Activated naive CD8-positive, alpha-beta T cell treated with anti-CD3 and anti-CD28 coated beads, Interleukin-2, amount 10 ng/mL, durations not matched to agents 7 days and 5 days (primary cell): ENCODE results near the gene AQP7. TPM values are rescaled to one million over a fixed set of nuclear protein-coding genes. Genes with fewer than 3 reads are reported as not detected.
"Not testable (repeated sequence)": the region's sequence is repeated elsewhere in the genome, so short reads cannot be mapped to it uniquely, and the experiment has no call there.

Experiments used
- ATAC-seq: fragments of 150-1000 bp; cut with Tn5 transposase; one replicate; pipeline ENCODE4 v1.10.0; 2021; ENCODE audit warnings: low read depth, moderate library complexity
- POLR2A ChIA-PET: fragments of 350-600 bp; sonication (Branson Sonifier 250); formaldehyde crosslinking; loops from one replicate; lab custom pipeline; 2021; ENCODE audit warnings: antibody characterized with exemption; lab: Charles Lee
- DNase-seq: peaks from one replicate; pipeline ENCODE4 v3.0.0; 2021
- H3K27ac Mint-ChIP-seq: one replicate; pipeline ENCODE4 v1.8.0; 2022; ENCODE audit warnings: mild to moderate bottlenecking, mixed read lengths
- H3K27me3 Mint-ChIP-seq: one replicate; pipeline ENCODE4 v1.8.0; 2022; ENCODE audit warnings: mild to moderate bottlenecking, moderate library complexity, mixed read lengths
- H3K36me3 Mint-ChIP-seq: one replicate; pipeline ENCODE4 v1.8.0; 2021; ENCODE audit warnings: mild to moderate bottlenecking, mixed read lengths
- H3K4me1 Mint-ChIP-seq: one replicate; pipeline ENCODE4 v1.8.0; 2021; ENCODE audit warnings: mixed read lengths
- H3K4me3 Mint-ChIP-seq: one replicate; pipeline ENCODE4 v1.8.0; 2022; ENCODE audit warnings: mild to moderate bottlenecking, moderate library complexity, mixed read lengths
- H3K9me3 Mint-ChIP-seq: one replicate; pipeline ENCODE4 v1.8.0; 2021; ENCODE audit warnings: mixed read lengths
- total RNA-seq, 2 experiments: library from RNA; stranded (reverse); gene quantifications; one replicate each; pipeline ENCODE4 v1.2.3, GENCODE V29; 2021

Gene AQP7
- total RNA-seq, 2 experiments from 2014 or later, result not detected

GRCh38 chr9:33425128-33425533, 22.8 kb upstream of the AQP7 start:
- no peak overlapping the region for H3K4me3 Mint-ChIP-seq
- no peaks in the 10 kb centered on the region for H3K36me3 Mint-ChIP-seq
- ATAC-seq (no peak), DNase-seq (no peak)
- POLR2A ChIA-PET, result no interaction called here
- H3K27me3 Mint-ChIP-seq, result peaks cover 2% of the 10 kb centered on the region
- no peaks in the 10 kb centered on the region for H3K9me3 Mint-ChIP-seq
- no peak overlapping the region for H3K27ac Mint-ChIP-seq
- no peaks in the 10 kb centered on the region for H3K4me1 Mint-ChIP-seq

DNA sequence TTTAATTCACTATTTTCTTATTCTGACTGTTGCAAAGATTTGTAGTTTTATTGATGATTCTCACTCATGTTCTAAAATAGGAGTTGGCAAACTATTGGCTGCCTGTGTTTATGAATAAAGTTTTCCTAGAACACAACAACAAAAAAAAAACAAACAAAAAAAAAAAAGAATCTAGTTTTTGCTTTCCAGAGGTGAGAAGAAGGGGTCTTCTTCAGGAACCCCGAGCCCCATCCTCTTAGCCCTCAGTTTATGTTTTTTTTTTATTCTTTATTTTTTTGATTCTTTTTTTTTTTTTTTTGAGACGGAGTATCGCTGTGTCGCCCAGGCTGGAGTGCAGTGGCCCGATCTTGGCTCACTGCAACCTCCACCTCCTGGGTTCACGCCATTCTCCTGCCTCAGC, 22.1 kb upstream of the AQP7 start:
- ATAC-seq, H3K9me3 Mint-ChIP-seq, H3K36me3 Mint-ChIP-seq, H3K27ac Mint-ChIP-seq, H3K4me3 Mint-ChIP-seq, POLR2A ChIA-PET, H3K4me1 Mint-ChIP-seq, H3K27me3 Mint-ChIP-seq, DNase-seq: not testable (repeated sequence)

DNA sequence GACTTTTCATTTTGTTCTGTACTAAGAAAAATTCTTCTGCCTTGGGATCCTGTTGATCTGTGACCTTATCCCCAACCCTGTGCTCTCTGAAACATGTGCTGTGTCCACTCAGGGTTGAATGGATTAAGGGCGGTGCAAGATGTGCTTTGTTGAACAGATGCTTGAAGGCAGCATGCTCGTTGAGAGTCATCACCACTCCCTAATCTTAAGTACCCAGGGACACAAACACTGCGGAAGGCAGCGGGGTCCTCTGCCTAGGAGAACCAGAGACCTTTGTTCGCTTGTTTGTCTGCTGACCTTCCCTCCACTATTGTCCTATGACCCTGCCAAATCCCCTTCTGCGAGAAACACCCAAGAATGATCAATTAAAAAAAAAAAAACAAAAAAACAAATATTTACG, 21.7 kb upstream of the AQP7 start:
- not testable (repeated sequence) for H3K4me1 Mint-ChIP-seq, ATAC-seq

DNA sequence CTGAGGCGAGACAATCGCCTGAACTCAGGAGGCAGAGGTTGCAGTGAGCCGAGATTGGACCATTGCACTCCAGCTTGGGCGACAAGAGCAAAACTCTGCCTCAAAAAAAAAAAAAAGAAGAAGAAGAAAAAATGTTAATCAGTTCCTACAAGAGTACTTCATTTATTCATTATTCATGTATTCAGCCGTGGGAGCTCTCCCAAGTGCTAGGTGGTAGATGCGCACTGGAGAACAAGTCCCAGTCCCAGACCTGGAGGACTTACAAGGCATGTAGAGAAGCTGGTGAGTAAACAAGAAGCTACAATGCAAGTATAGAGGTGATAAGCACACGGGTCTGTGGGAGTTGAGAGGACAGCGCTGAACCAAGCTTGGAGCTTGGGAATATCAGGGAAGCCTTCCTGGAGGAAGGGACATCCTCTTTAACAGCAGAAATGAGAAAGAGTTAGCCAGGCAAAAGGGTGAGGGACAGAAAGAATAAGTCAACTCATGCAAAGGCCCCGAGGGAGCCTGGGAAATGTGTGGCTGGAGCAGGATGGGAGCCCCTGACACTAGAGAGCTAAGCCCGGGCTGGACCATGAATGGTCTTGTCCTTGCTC, 17.4 kb upstream of the AQP7 start:
- Mint-ChIP-seq H3K4me1 (peaks cover 24% of the 10 kb centered on the region), H3K27ac (no peak overlapping the region), H3K36me3 (no peaks in the 10 kb centered on the region), H3K9me3 (no peaks in the 10 kb centered on the region), H3K4me3 (no peak overlapping the region), H3K27me3 (peaks cover 2% of the 10 kb centered on the region)
- POLR2A ChIA-PET, result no interaction called here
- no peak for DNase-seq
- no peak for ATAC-seq

More for the DNA sequence above, 21.7 kb upstream of the AQP7 start:
- H3K9me3 Mint-ChIP-seq, H3K4me3 Mint-ChIP-seq, H3K27me3 Mint-ChIP-seq, POLR2A ChIA-PET, H3K36me3 Mint-ChIP-seq, H3K27ac Mint-ChIP-seq, DNase-seq: not testable (repeated sequence)

DNA sequence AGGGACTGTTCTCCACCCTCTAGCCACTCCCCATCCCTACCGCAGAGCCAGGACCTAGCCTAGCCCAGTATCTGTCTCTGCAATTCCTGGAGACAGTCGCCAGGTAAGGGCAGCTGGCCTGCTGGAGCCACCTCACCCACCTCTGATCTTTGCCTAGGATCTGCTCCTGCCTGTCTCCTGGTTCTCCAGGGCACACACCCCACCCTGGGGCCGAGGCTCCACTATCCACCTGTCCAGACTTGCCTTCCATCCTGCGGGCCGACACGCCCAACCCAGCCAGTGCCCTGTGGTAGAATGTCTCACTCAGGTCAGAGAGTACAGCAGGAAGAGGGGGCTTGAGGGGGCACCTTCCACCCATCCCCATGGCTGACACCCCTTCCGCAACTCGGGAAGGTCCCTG, 15.7 kb upstream of the AQP7 start:
- POLR2A ChIA-PET, result interaction anchor here (3.2 to 3.4 kb wide), 2 partner anchors 30 to 36 kb away, joined by 27 to 31 read pairs; partner anchors contain the start of gene AQP3
- no peaks in the 10 kb centered on the region for H3K9me3 Mint-ChIP-seq
- H3K4me3 Mint-ChIP-seq, result no peak overlapping the region
- H3K27ac Mint-ChIP-seq, result peak overlapping the region; percentile 34
- no peaks in the 10 kb centered on the region for H3K36me3 Mint-ChIP-seq
- DNase-seq, result no peak
- H3K4me1 Mint-ChIP-seq, result peaks cover 32% of the 10 kb centered on the region
- peaks cover 5% of the 10 kb centered on the region for H3K27me3 Mint-ChIP-seq
- no peak for ATAC-seq

DNA sequence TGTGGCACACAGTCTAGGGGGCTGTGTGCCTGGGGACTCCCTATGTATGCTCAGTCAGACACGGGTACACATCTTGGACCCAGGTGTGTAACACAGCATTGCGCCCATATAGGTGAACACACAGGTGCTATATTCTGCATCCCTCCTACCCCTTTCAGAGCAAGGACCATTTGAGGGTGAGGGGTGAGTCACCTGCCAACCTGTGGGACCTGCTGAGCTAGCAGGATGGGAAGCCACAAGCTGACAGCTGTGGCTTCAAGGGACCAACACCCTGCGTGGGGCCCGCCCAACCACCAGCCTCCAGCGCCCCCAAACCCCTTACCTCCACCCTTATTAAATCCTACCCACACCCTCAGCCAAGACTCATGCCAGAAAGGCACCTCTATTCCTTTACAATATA, 14.6 kb upstream of the AQP7 start:
- DNase-seq (no peak), ATAC-seq (no peak)
- Mint-ChIP-seq H3K9me3 (no peaks in the 10 kb centered on the region), H3K27ac (peak overlapping the region; percentile 94), H3K4me1 (peaks cover 32% of the 10 kb centered on the region), H3K27me3 (peaks cover 5% of the 10 kb centered on the region), H3K4me3 (peak overlapping the region; percentile 8), H3K36me3 (no peaks in the 10 kb centered on the region)
- POLR2A ChIA-PET, result interaction anchor here (0.5 to 3.4 kb wide), 4 partner anchors 31 to 127 kb away, joined by 3 to 31 read pairs (median 24); partner anchors contain the start of genes AQP3 and NFX1

DNA sequence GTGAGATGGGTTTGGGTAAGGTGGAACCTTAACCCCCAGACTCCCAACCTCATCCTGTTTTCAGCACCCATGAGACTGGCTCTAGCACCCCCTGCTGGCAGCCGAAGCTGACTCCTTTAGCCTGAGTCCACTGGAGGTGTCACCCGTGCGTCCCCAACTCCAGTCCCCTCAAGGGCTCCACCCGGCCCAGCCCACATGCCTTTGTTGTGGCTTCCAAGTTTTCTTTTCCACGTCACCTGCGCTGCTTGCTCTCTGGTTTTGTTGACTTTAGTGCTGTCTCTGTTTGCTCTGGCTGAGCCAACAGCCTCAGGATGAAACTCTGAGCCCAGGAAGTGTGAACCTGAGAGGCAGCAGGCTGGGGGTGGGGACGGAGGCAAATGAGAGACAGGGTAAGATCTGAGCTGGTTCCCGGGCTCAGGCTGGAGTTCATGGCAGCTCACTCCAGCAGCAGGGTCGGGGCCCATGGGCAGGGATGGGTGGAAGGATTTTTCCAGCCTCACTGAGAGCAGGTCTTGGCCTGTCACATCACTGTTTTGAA, 13.2 kb upstream of the AQP7 start:
- peak overlapping the region; percentile 72 for H3K4me3 Mint-ChIP-seq
- H3K27me3 Mint-ChIP-seq, result peaks cover 5% of the 10 kb centered on the region
- POLR2A ChIA-PET, result interaction anchor here (1.0 to 3.4 kb wide), 8 partner anchors 8 to 129 kb away, joined by 3 to 31 read pairs (median 10); partner anchors contain the start of genes AQP3, NFX1 and NOL6
- H3K9me3 Mint-ChIP-seq, result no peaks in the 10 kb centered on the region
- peak overlapping the region; percentile 94 for H3K27ac Mint-ChIP-seq
- peaks cover 32% of the 10 kb centered on the region for H3K4me1 Mint-ChIP-seq
- ATAC-seq (peak; percentile 95), DNase-seq (peak; percentile 93)
- H3K36me3 Mint-ChIP-seq, result no peaks in the 10 kb centered on the region

- H3K4me1 Mint-ChIP-seq, result peaks cover 32% of the 10 kb centered on the region
- H3K4me3 Mint-ChIP-seq, result peak overlapping the region; percentile 72
- POLR2A ChIA-PET, result interaction anchor here (1.4 to 3.4 kb wide), 5 partner anchors 33 to 125 kb away, joined by 5 to 31 read pairs (median 20); partner anchors contain the start of genes AQP3, NFX1 and NOL6
- H3K9me3 Mint-ChIP-seq, result no peaks in the 10 kb centered on the region
- H3K36me3 Mint-ChIP-seq, result no peaks in the 10 kb centered on the region
- H3K27me3 Mint-ChIP-seq, result peaks cover 2% of the 10 kb centered on the region
- ATAC-seq, result no peak
- H3K27ac Mint-ChIP-seq, result peak overlapping the region; percentile 94
- DNase-seq, result no peak
These were observed 12.6 kb upstream of the AQP7 start for GRCh38 chr9:33414889-33415500.

DNA sequence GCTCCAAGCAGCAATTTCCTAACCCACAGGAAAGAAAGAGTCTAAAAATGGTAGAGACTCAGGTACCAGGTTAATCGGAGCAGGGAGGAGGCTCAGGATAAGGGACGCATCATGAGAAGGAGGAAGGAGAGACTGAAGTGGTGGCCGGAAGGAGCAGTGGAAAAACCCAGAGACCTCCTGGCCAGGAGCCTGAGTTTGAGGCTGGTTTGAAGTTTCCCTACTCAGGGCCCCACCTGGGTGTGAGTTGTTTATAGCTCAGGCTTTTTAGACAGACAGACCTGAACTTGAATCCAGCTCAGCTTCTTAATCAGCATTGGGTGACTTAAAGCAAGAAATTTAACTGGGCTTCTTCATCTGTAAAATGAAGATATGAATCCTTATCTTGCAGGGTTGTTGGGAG, 11.9 kb upstream of the AQP7 start:
- H3K9me3 Mint-ChIP-seq, result no peaks in the 10 kb centered on the region
- ATAC-seq, result no peak
- peaks cover 2% of the 10 kb centered on the region for H3K27me3 Mint-ChIP-seq
- peak overlapping the region; percentile 94 for H3K27ac Mint-ChIP-seq
- no peak overlapping the region for H3K4me3 Mint-ChIP-seq
- H3K36me3 Mint-ChIP-seq, result no peaks in the 10 kb centered on the region
- no peak for DNase-seq
- POLR2A ChIA-PET, result no interaction called here
- peaks cover 32% of the 10 kb centered on the region for H3K4me1 Mint-ChIP-seq

DNA sequence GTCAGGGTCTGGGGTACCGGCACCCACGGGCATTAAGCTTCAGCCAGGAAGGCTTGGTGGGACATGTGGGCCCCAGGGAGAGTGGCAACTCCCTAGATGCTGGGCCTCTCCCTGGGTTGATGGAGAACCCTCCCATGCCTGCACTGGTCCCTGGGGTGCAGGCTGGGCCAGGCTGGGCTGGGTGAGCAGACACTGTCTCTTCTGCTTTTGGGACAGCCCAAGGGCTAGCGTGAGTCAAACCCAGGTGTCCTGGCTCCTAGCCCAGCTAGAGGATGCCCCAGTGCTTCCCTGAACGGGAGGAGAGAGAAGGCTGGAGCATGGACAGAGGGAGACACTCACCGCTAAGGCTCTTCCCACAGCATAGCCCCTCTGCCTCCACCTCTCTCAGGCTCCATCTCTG, 5.7 kb upstream of the AQP7 start:
- ATAC-seq (no peak), DNase-seq (no peak)
- Mint-ChIP-seq H3K27ac (no peak overlapping the region), H3K4me1 (no peaks in the 10 kb centered on the region), H3K27me3 (no peaks in the 10 kb centered on the region), H3K36me3 (no peaks in the 10 kb centered on the region), H3K9me3 (no peaks in the 10 kb centered on the region), H3K4me3 (no peak overlapping the region)
- POLR2A ChIA-PET, result no interaction called here

- Mint-ChIP-seq H3K9me3 (no peaks in the 10 kb centered on the region), H3K4me1 (no peaks in the 10 kb centered on the region), H3K36me3 (no peaks in the 10 kb centered on the region), H3K27ac (no peak overlapping the region), H3K4me3 (no peak overlapping the region), H3K27me3 (no peaks in the 10 kb centered on the region)
- no peak for DNase-seq
- ATAC-seq, result no peak
- POLR2A ChIA-PET, result interaction anchor here (0.6 kb wide), 1 partner anchor 9 kb away, joined by 3 read pairs; no protein-coding TSS in a partner anchor
These were observed 4.7 kb upstream of the AQP7 start for GRCh38 chr9:33407061-33407460.

DNA sequence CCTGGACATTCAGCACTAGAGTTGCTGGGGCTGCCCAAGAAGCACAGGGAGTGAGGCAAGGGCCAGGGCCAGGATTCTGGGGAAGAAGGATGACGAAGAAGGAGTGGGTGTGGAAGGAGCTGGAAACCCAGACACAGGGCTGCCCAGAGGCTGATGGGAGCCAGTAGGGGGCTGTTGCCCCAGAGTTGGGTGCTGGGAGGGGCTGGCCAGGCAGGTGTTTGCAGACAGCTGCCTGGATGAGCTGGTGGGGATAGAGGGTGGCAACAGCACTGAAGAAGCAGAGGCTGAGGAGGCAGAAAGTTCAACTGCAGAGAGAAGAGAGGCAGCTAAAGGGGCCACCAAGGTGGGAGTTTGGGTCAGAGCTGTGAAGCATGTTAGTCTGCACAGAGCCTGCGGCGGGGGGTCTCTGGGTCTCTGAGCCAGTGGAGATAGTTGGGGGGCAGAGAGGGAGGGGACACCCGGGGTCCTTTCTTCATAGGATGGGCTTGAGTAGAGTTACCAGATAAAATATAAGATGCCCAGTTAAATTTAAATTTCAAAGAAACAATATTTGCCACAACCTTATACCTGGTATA, 2.5 kb upstream of the AQP7 start:
- H3K4me1 Mint-ChIP-seq, result no peaks in the 10 kb centered on the region
- H3K27me3 Mint-ChIP-seq, result peaks cover 2% of the 10 kb centered on the region
- no peak overlapping the region for H3K27ac Mint-ChIP-seq
- H3K36me3 Mint-ChIP-seq, result no peaks in the 10 kb centered on the region
- no peaks in the 10 kb centered on the region for H3K9me3 Mint-ChIP-seq
- POLR2A ChIA-PET, result interaction anchor here (0.6 to 1.4 kb wide), 2 partner anchors 10 to 69 kb away, joined by 4 read pairs; partner anchors contain the start of gene NOL6
- ATAC-seq, result no peak
- no peak overlapping the region for H3K4me3 Mint-ChIP-seq
- no peak for DNase-seq

DNA sequence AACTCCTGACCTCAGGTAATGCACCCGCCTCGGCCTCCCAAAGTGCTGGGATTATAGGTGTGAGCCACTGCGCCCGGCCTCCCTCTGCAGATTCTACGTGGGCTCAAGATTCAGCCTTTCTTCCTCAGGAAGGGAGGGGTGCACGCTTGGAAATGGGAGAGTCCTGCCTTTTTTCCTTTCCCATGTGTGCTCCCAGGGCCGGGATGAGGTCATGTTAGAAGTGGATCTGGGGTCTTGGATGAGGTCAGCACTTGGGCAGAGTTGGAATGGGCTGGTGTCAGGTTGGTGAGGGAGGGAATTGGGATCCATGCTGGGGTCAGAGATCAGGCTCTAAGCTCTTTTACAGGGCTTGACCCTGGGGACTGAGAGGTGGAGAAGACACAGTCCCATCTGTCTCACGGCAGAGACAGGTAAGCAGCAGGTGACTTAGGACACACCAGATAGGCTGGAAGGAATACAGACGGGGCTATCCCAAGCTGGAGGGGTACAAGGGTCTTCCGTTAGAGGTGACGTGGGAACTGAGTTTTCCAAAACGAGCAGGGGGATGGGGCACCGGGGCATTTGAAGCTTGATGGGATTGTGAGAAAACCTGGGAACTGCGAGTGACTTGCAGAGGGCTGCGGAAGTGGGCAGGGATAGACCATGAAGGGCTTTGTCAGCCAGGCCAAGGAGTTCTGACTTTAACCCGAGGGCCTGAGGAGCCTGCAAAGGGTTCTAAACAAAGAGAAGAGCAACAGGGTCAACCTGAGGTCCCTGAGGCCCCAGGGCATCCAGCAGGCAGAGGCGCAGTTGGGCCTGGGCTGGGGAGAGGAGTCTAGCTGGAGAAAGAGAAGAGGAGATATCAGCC, 1.8 kb upstream of the AQP7 start:
- Mint-ChIP-seq H3K27me3 (peaks cover 3% of the 10 kb centered on the region), H3K4me3 (no peak overlapping the region)

More for the DNA sequence above, 1.8 kb upstream of the AQP7 start:
- POLR2A ChIA-PET, result interaction anchor here (1.3 to 1.4 kb wide), 2 partner anchors 63 to 69 kb away, joined by 4 to 6 read pairs; partner anchors contain the start of gene NOL6
- H3K9me3 Mint-ChIP-seq, result no peaks in the 10 kb centered on the region
- H3K27ac Mint-ChIP-seq, result peak overlapping the region; percentile 17
- H3K4me1 Mint-ChIP-seq, result no peaks in the 10 kb centered on the region
- ATAC-seq (no peak), DNase-seq (no peak)
- no peaks in the 10 kb centered on the region for H3K36me3 Mint-ChIP-seq
